Measurements from ENCODE around the gene ERBB3.

Gene ERBB3

GRCh38 chr12:56097738-56098137, 17.8 kb downstream of the ERBB3 start:
- no peak for DNase-seq (ENCODE audit: low spot score)
- no peak for TF ChIP-seq CTCF (IDR thresholded peaks at IDR 0.05; ENCODE audit: extremely low read depth, missing control alignments)

- DNase-seq (ENCODE audit: low spot score) = no peak
- no peak for TF ChIP-seq CTCF (IDR thresholded peaks at IDR 0.05; ENCODE audit: extremely low read depth, missing control alignments)
Observed at GRCh38 chr12:56098592-56098991, 18.6 kb downstream of the ERBB3 start.

GRCh38 chr12:56099787-56100186, 19.8 kb downstream of the ERBB3 start:
- DNase-seq (ENCODE audit: low spot score) = no peak
- no peak for TF ChIP-seq CTCF (IDR thresholded peaks at IDR 0.05; ENCODE audit: extremely low read depth, missing control alignments)

GRCh38 chr12:56101045-56101444, 21.1 kb downstream of the ERBB3 start:
- TF ChIP-seq CTCF (IDR thresholded peaks at IDR 0.05; ENCODE audit: extremely low read depth, missing control alignments) = no peak
- no peak for DNase-seq (ENCODE audit: low spot score)

GRCh38 chr12:56102683-56103065, 22.7 kb downstream of the ERBB3 start:
- no peak for DNase-seq (ENCODE audit: low spot score)
- TF ChIP-seq CTCF (IDR thresholded peaks at IDR 0.05; ENCODE audit: extremely low read depth, missing control alignments) = no peak

- no peak for TF ChIP-seq CTCF (IDR thresholded peaks at IDR 0.05; ENCODE audit: extremely low read depth, missing control alignments)
- DNase-seq (ENCODE audit: low spot score) = no peak
Observed at GRCh38 chr12:56103066-56103711, 23.2 kb downstream of the ERBB3 start.

- TF ChIP-seq CTCF (IDR thresholded peaks at IDR 0.05; ENCODE audit: extremely low read depth, missing control alignments) = no peak
- no peak for DNase-seq (ENCODE audit: low spot score)
Observed at GRCh38 chr12:56103823-56104108, 23.8 kb downstream of the ERBB3 start.
